Choroid plexus epithelial cell (primary cell): Measurements from ENCODE around the gene MET.
"Not testable (repeated sequence)": the region's sequence is repeated elsewhere in the genome, so short reads cannot be mapped to it uniquely, and the experiment has no call there.

Experiments
- DNase-seq: peaks from one replicate; pipeline ENCODE4 v3.0.0-alpha.2; 2010; ENCODE audit warnings: low read depth
- H3K4me3 ChIP-seq: 2 replicates; pipeline ENCODE4 v1.5.1; 2011; ENCODE audit warnings: low read depth, mild to moderate bottlenecking, control low read depth, low read length, moderate library complexity
- TF ChIP-seq, protein P1 (sequence below): conservative IDR thresholded peaks from 2 replicates; pipeline ENCODE4 v1.5.1; 2011; ENCODE audit warnings: low read depth, mild to moderate bottlenecking, control low read depth, inconsistent platforms, low read length, moderate library complexity

The MET gene

DNA sequence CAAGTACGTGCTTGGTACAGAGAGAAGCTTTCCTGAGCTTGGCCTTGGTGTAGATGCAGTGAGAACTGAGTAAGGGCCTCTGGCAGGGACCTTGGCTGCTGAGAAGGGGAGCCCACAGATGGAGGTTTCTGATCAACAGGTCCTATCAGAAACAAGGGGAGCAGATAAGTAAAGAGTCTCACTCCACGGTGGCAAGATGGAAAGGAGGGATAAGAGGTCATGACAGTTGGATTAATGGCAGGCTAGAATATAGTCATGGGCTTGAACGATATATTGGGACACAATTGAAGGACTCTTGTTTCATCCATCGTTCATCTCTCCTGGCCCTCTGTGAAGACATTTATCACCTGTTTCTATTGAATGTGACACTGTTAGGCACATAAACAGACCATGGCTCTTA lies 41.5 kb downstream of the MET start:
- DNase-seq = no peak
- TF ChIP-seq, protein P1, sequence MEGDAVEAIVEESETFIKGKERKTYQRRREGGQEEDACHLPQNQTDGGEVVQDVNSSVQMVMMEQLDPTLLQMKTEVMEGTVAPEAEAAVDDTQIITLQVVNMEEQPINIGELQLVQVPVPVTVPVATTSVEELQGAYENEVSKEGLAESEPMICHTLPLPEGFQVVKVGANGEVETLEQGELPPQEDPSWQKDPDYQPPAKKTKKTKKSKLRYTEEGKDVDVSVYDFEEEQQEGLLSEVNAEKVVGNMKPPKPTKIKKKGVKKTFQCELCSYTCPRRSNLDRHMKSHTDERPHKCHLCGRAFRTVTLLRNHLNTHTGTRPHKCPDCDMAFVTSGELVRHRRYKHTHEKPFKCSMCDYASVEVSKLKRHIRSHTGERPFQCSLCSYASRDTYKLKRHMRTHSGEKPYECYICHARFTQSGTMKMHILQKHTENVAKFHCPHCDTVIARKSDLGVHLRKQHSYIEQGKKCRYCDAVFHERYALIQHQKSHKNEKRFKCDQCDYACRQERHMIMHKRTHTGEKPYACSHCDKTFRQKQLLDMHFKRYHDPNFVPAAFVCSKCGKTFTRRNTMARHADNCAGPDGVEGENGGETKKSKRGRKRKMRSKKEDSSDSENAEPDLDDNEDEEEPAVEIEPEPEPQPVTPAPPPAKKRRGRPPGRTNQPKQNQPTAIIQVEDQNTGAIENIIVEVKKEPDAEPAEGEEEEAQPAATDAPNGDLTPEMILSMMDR = no peak

DNA sequence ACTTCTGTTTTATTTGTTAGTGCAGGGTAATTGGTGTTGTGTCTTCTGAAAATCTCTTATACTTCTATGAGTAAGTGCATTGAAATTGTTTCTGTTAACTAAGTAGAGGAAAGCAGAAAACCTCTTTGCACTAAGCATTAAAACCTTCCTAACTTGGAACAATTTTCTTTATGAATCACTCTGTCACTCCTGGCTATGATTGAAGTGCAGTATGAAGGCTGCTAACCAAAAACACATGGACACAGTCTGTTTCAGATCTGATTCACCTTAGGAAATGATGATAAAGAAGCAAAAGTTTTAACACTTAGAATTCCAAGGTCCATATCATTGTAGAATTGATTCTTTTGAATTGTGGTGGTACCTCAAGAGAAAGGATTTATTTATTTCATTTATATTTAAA lies 41.9 kb downstream of the MET start:
- no peak overlapping the region for H3K4me3 ChIP-seq
- DNase-seq = no peak
- TF ChIP-seq, protein P1 = no peak

More for the DNA sequence above, 41.5 kb downstream of the MET start:
- no peak overlapping the region for H3K4me3 ChIP-seq

DNA sequence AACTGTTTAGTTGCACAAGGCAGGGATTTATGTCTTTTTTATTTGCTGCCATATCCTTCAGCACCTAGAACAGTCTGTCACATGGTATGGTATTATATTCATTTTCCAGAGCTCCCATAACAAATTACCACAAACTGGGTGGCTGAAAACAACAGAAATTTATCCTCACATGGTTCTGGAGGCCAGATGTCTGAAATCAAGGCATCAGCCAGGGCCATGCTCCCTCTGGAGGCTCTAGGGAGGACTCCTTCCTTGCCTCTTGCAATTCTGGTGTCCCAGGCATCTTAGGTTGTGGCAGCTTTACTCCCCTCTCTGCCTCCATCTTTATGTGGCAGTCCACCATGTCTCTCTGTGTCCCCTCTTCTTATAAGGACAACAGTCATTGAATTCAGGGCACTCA lies 43.1 kb downstream of the MET start:
- no peak overlapping the region for H3K4me3 ChIP-seq
- peak; percentile 30 for DNase-seq
- TF ChIP-seq, protein P1 = peak; percentile 44

DNA sequence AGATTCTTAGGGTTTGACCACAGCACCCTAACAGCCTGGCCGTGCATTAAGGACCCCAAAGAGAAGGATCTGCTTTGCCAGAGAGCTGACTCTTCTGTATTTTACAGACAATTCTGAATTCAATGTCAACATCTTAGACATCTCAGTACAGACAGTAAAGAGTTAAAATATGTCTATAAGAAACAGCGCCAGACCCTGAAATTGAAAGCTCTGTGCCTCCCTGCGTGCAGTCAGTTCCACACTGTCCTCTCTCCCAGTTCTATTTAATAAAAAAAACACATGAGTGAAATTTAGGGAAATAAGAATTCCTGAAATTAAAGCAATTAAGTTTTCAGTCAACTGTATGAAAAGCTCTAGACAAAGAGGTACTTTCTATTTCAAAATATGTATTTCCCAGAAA lies 45.1 kb downstream of the MET start:
- DNase-seq = peak; percentile 30
- no peak overlapping the region for H3K4me3 ChIP-seq
- TF ChIP-seq, protein P1 = no peak

DNA sequence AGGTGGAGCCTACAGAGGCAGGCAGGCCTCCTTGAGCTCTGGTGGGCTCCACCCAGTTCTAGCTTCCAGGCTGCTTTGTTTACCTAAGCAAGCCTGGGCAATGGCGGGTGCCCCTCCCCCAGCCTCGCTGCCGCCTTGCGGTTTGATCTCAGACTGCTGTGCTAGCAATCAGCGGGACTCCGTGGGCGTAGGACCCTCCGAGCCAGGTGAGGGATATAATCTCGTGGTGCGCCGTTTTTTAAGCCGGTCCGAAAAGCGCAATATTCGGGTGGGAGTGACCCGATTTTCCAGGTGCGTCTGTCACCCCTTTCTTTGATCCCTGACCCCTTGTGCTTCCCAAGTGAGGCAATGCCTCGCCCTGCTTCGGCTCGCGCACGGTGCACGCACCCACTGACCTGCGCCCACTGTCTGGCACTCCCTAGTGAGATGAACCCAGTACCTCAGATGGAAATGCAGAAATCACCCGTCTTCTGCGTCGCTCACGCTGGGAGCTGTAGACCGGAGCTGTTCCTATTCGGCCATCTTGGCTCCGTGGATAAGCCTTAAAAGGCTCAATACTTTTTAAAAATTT lies 52.0 kb downstream of the MET start:
- DNase-seq, H3K4me3 ChIP-seq: not testable (repeated sequence)

DNA sequence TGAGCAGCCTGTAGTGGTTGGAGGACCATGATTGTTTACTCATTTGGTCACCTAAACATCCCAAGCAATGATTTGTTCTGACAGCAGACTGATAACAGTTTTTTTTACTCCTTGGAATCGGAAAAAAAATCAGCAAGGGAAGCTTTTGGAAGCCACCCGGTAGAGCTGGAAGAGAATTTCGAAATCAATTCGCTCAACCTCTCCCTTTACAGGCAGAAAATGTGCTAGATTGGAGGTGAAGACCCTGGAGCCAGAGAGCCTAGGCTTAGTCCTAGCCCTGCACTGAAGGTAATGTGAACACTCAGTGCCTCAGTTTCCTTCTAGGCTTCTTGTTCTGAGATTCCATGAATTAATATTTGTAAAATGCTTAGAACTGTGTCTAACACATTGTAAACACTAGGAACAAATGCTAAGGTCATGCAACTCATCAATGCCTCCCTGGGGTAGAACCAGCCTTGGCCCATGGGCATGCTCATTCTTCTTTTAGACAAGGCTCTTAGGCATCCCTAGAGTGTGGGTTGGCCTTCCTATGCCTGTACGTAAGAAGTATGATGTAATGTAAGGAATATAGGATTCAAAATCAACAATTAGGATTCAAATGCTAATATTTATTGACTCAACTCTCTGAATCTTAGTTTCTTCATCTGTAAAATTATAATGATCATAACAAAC lies 52.7 kb downstream of the MET start:
- no peak overlapping the region for H3K4me3 ChIP-seq
- TF ChIP-seq, protein P1 = no peak
- no peak for DNase-seq

DNA sequence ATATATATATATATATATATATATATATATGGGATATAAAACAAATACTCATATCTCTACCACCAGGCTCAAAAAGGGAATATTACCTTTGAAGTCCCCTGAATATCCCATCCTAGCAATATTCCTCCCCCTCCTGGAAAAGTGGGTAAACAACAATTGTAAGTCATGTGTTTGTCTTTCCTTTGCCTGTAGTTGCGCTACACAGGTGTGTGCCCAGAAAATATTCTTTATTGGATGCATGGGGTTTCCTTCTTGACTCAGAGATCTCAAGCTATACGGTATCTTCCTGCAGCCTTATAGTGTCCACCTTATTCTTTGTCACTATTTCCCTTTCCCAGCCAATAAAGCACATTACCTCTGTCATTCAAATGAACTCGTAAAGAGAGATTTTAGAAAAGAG lies 54.2 kb downstream of the MET start:
- H3K4me3 ChIP-seq = no peak overlapping the region
- TF ChIP-seq, protein P1 = no peak
- DNase-seq = no peak
